Mesenchymal stem cell (in vitro differentiated cells and primary cell): ENCODE results near the gene THOC2.

Experiments used
- DNase-seq: peaks from one replicate; pipeline ENCODE4 v3.0.0-alpha.2; 2013
- H2AFZ ChIP-seq: one replicate; pipeline ENCODE4 v1.6.1; 2013; ENCODE audit warnings: low read depth, mild to moderate bottlenecking, control low read depth, inconsistent platforms, low read length, moderate library complexity
- H2AK5ac ChIP-seq: 2 replicates; pipeline ENCODE4 v1.6.1; 2013; ENCODE audit warnings: low read length, moderate library complexity, mild to moderate bottlenecking, inconsistent platforms; ENCODE audit not compliant: severe bottlenecking
- H2BK120ac ChIP-seq: one replicate; pipeline ENCODE4 v1.6.1; 2013; ENCODE audit warnings: low read depth, mild to moderate bottlenecking, inconsistent platforms, low read length, moderate library complexity
- H2BK12ac ChIP-seq, 2 experiments: one replicate each; pipeline ENCODE4 v1.6.1; 2013; ENCODE audit warnings: inconsistent platforms in 2 of 2, low read length in 2 of 2, mild to moderate bottlenecking in 2 of 2, moderate library complexity in 2 of 2, control low read depth in 1 of 2
- H2BK15ac ChIP-seq: one replicate; pipeline ENCODE4 v1.6.1; 2013; ENCODE audit warnings: mild to moderate bottlenecking, low read depth, inconsistent platforms; ENCODE audit not compliant: poor library complexity, severe bottlenecking
- H2BK5ac ChIP-seq: 2 replicates; pipeline ENCODE4 v1.6.1; 2013; ENCODE audit warnings: low read depth, mild to moderate bottlenecking, low read length, control low read depth, inconsistent platforms; ENCODE audit not compliant: poor library complexity, severe bottlenecking
- H3K14ac ChIP-seq, 2 experiments: one replicate each; pipeline ENCODE4 v1.6.1; 2013; ENCODE audit warnings: inconsistent platforms in 2 of 2, low read length in 2 of 2, control low read depth in 1 of 2, mild to moderate bottlenecking in 1 of 2, moderate library complexity in 1 of 2
- H3K18ac ChIP-seq, 2 experiments: one replicate each; pipeline ENCODE4 v1.6.1; 2013; ENCODE audit warnings: inconsistent platforms in 2 of 2, low read length in 2 of 2, control low read depth in 1 of 2, low read depth in 1 of 2, mild to moderate bottlenecking in 1 of 2
- H3K23ac ChIP-seq, 2 experiments: one replicate each; pipeline ENCODE4 v1.6.1; 2013; ENCODE audit warnings: inconsistent platforms in 2 of 2, low read length in 2 of 2, mild to moderate bottlenecking in 2 of 2, moderate library complexity in 2 of 2, control low read depth in 1 of 2
- H3K27ac ChIP-seq: 2 replicates; pipeline ENCODE4 v1.5.1; 2013; ENCODE audit warnings: mild to moderate bottlenecking, moderate library complexity, low read length, control low read depth, inconsistent platforms; ENCODE audit not compliant: poor library complexity, severe bottlenecking
- H3K27me3 ChIP-seq, 2 experiments: 2 replicates each; pipeline versions ENCODE4 v1.6.1 to v1.7.0; 2013; ENCODE audit warnings: low read length in 2 of 2, mild to moderate bottlenecking in 2 of 2, moderate library complexity in 2 of 2, control low read depth in 1 of 2, inconsistent platforms in 1 of 2; ENCODE audit not compliant: control insufficient read depth in 1 of 2, insufficient read depth in 1 of 2
- H3K36me3 ChIP-seq, 2 experiments: 2 replicates each; pipeline versions ENCODE4 v1.6.1 to v1.7.0; 2013; ENCODE audit warnings: low read length in 2 of 2, control low read depth in 1 of 2, inconsistent platforms in 1 of 2, low read depth in 1 of 2, mild to moderate bottlenecking in 1 of 2; ENCODE audit not compliant: insufficient read depth in 2 of 2, control insufficient read depth in 1 of 2
- H3K4ac ChIP-seq, 2 experiments: one replicate each; pipeline ENCODE4 v1.6.1; 2013; ENCODE audit warnings: inconsistent platforms in 2 of 2, low read length in 2 of 2, mild to moderate bottlenecking in 2 of 2, moderate library complexity in 2 of 2, control low read depth in 1 of 2, low read depth in 1 of 2
- H3K4me1 ChIP-seq: 2 replicates; pipeline ENCODE4 v1.6.1; 2013; ENCODE audit warnings: low read depth, low read length, control low read depth; ENCODE audit not compliant: control insufficient read depth, insufficient read depth
- H3K4me2 ChIP-seq: 2 replicates; pipeline ENCODE4 v1.6.1; 2013; ENCODE audit warnings: low read length, mild to moderate bottlenecking, inconsistent platforms; ENCODE audit not compliant: poor library complexity, severe bottlenecking
- H3K4me3 ChIP-seq, 2 experiments: 2 replicates each; pipeline versions ENCODE4 v1.5.1 to v1.7.0; 2013; ENCODE audit warnings: low read length in 2 of 2, mild to moderate bottlenecking in 2 of 2, control low read depth in 1 of 2, low read depth in 1 of 2; ENCODE audit not compliant: insufficient read depth in 1 of 2
- H3K79me1 ChIP-seq: replicated peaks from 2 replicates; pipeline ENCODE4 v1.6.1; 2013; ENCODE audit warnings: mild to moderate bottlenecking, control low read depth, low read length, inconsistent platforms; ENCODE audit not compliant: poor library complexity, severe bottlenecking
- H3K9ac ChIP-seq: 2 replicates; pipeline ENCODE4 v1.7.0; 2013; ENCODE audit warnings: mild to moderate bottlenecking, low read length, moderate library complexity
- H3K9me3 ChIP-seq: 2 replicates; pipeline ENCODE4 v1.7.0; 2013; ENCODE audit warnings: mild to moderate bottlenecking, low read length; ENCODE audit not compliant: control insufficient read depth
- H4K8ac ChIP-seq: one replicate; pipeline ENCODE4 v1.6.1; 2013; ENCODE audit warnings: inconsistent platforms, mild to moderate bottlenecking, low read length, moderate library complexity
- H4K91ac ChIP-seq: one replicate; pipeline ENCODE4 v1.6.1; 2013; ENCODE audit warnings: mild to moderate bottlenecking, low read length, inconsistent platforms
- WGBS: methylation state at CpG from one replicate; pipeline ENCODE4 v1.1.7; 2013; ENCODE audit warnings: mixed read lengths; 5-methylcytosine and 5-hydroxymethylcytosine counted together

Gene THOC2

GRCh38 chrX:123756320-123756719, 23.5 kb upstream of the THOC2 start:
- no peak overlapping the region for H3K4me3 ChIP-seq
- H2BK120ac ChIP-seq = no peak overlapping the region
- H2BK15ac ChIP-seq = no peak overlapping the region
- no peak overlapping the region for H2BK12ac ChIP-seq
- H3K14ac ChIP-seq = no peak overlapping the region
- no peak overlapping the region for H3K23ac ChIP-seq
- H3K4me2 ChIP-seq = no peak overlapping the region
- H2BK5ac ChIP-seq = no peak overlapping the region
- no peaks in the 10 kb centered on the region for H3K27me3 ChIP-seq
- H3K9ac ChIP-seq = peak overlapping the region; percentile 41
- H3K36me3 ChIP-seq = no peaks in the 10 kb centered on the region
- H3K4ac ChIP-seq = no peak overlapping the region
- H3K27ac ChIP-seq = no peak overlapping the region
- no peak overlapping the region for H4K8ac ChIP-seq
- H3K9me3 ChIP-seq = no peaks in the 10 kb centered on the region
- H3K4me1 ChIP-seq = no peaks in the 10 kb centered on the region
- no peak overlapping the region for H2AK5ac ChIP-seq
- no peak overlapping the region for H3K18ac ChIP-seq
- H3K79me1 ChIP-seq = no peaks in the 10 kb centered on the region
- H2AFZ ChIP-seq = no peak overlapping the region
- no peak overlapping the region for H4K91ac ChIP-seq
- no peak for DNase-seq

GRCh38 chrX:123755107-123755506, 22.3 kb upstream of the THOC2 start:
- Histone ChIP-seq H2AFZ (no peak overlapping the region), H3K23ac (no peak overlapping the region), H2BK12ac (no peak overlapping the region), H3K14ac (no peak overlapping the region), H2BK15ac (no peak overlapping the region), H3K79me1 (no peaks in the 10 kb centered on the region), H3K4ac (no peak overlapping the region), H3K9me3 (no peaks in the 10 kb centered on the region), H3K36me3 (no peaks in the 10 kb centered on the region), H3K18ac (no peak overlapping the region), H3K4me2 (no peak overlapping the region), H3K27me3 (no peaks in the 10 kb centered on the region), H2BK120ac (no peak overlapping the region), H3K4me3 (no peak overlapping the region), H2BK5ac (no peak overlapping the region), H4K91ac (no peak overlapping the region), H2AK5ac (no peak overlapping the region), H3K4me1 (no peaks in the 10 kb centered on the region), H4K8ac (no peak overlapping the region), H3K9ac (no peak overlapping the region), H3K27ac (no peak overlapping the region)
- no peak for DNase-seq
- WGBS = 92% methylated on average over 1 of the region's 2 CpGs

GRCh38 chrX:123753656-123754350, 21.0 kb upstream of the THOC2 start:
- Histone ChIP-seq H3K18ac (no peak overlapping the region), H3K4me2 (no peak overlapping the region), H2BK12ac (no peak overlapping the region), H3K4me1 (no peaks in the 10 kb centered on the region), H2BK120ac (no peak overlapping the region), H3K79me1 (no peaks in the 10 kb centered on the region), H3K9me3 (no peaks in the 10 kb centered on the region), H2BK5ac (no peak overlapping the region), H3K4ac (no peak overlapping the region), H3K27ac (no peak overlapping the region), H3K14ac (no peak overlapping the region), H2AK5ac (no peak overlapping the region), H3K23ac (no peak overlapping the region), H2BK15ac (no peak overlapping the region), H3K4me3 (no peak overlapping the region), H2AFZ (no peak overlapping the region), H4K8ac (no peak overlapping the region), H4K91ac (no peak overlapping the region), H3K36me3 (no peaks in the 10 kb centered on the region), H3K9ac (no peak overlapping the region), H3K27me3 (no peaks in the 10 kb centered on the region)
- no peak for DNase-seq
- WGBS = 98% methylated on average over 7 of the region's 8 CpGs

- Histone ChIP-seq H2AK5ac (no peak overlapping the region), H2BK5ac (no peak overlapping the region), H3K4me3 (no peak overlapping the region), H3K4ac (no peak overlapping the region), H3K36me3 (no peaks in the 10 kb centered on the region), H3K4me1 (no peaks in the 10 kb centered on the region), H3K14ac (no peak overlapping the region), H2BK12ac (no peak overlapping the region), H3K27ac (no peak overlapping the region), H4K8ac (no peak overlapping the region), H2AFZ (no peak overlapping the region), H3K27me3 (no peaks in the 10 kb centered on the region), H3K18ac (no peak overlapping the region), H3K4me2 (no peak overlapping the region), H4K91ac (no peak overlapping the region), H3K9ac (no peak overlapping the region), H3K9me3 (no peaks in the 10 kb centered on the region), H3K79me1 (no peaks in the 10 kb centered on the region), H2BK120ac (no peak overlapping the region), H2BK15ac (no peak overlapping the region), H3K23ac (no peak overlapping the region)
- WGBS = 100% methylated on average over 1 of the region's 2 CpGs
- no peak for DNase-seq
These were observed 16.8 kb upstream of the THOC2 start for GRCh38 chrX:123749643-123750042.
